Colonic mucosa (tissue), 4 donors: ENCODE results near the gene ZNF574. TPM values are rescaled to one million over a fixed set of nuclear protein-coding genes. Genes with fewer than 3 reads are reported as not detected.

ENCODE experiments used
- DNase-seq: peaks from one replicate; pipeline ENCODE4 v3.0.0-alpha.2; 2020
- H3K27ac ChIP-seq: fragments of 200-600 bp; one replicate; pipeline ENCODE4 v1.8.0; 2021
- H3K27me3 ChIP-seq: fragments of 200-600 bp; one replicate; pipeline ENCODE4 v1.8.0; 2021
- H3K36me3 ChIP-seq: fragments of 200-600 bp; one replicate; pipeline ENCODE4 v1.8.0; 2021
- H3K4me1 ChIP-seq: fragments of 200-600 bp; one replicate; pipeline ENCODE4 v1.8.0; 2021; ENCODE audit warnings: mild to moderate bottlenecking
- H3K4me3 ChIP-seq: fragments of 200-600 bp; one replicate; pipeline ENCODE4 v1.8.0; 2021
- H3K9ac ChIP-seq, 2 donors: one replicate each; pipeline ENCODE4 v1.7.0; 2013; ENCODE audit warnings: control low read depth in 2 of 2, low read depth in 2 of 2, low read length in 2 of 2
- H3K9me3 ChIP-seq: fragments of 200-600 bp; one replicate; pipeline ENCODE4 v1.8.0; 2021
- CTCF ChIP-seq: fragments of 200-600 bp; IDR thresholded peaks from one replicate; pipeline ENCODE4 v1.8.0; 2022; ENCODE audit warnings: antibody characterized with exemption, mild to moderate bottlenecking
- intact Hi-C: fragments of 100-400 bp; cut with DNase I; formaldehyde crosslinking; loops from one replicate; pipeline ENCODE4 v1.14.1; 2022
- total RNA-seq, 2 donors: library from RNA; stranded (reverse); fragmentation: NEBNext Ultra II Directional in 1 of 2; extraction: Animal tissue kit (Norgen Biotek cat#: 25700) in 1 of 2; gene quantifications; one replicate each; pipeline ENCODE4 v1.2.1, GENCODE V29; 2021
- donor health status: healthy.
- donor health status: DM: no; HTN: no; CAD: no.
- donor health status: DM: no; HTN: no; CAD: no.

Gene ZNF574
- total RNA-seq, 2 donors from 2014 or later, result 14.7 to 15.9 TPM

- intact Hi-C loops, result no loop called here
- Histone ChIP-seq H3K36me3 (no peaks in the 10 kb centered on the region), H3K27ac (no peak overlapping the region), H3K9ac (no peak overlapping the region), H3K4me3 (no peak overlapping the region), H3K9me3 (no peaks in the 10 kb centered on the region), H3K27me3 (no peaks in the 10 kb centered on the region), H3K4me1 (no peaks in the 10 kb centered on the region)
- no peak for TF ChIP-seq CTCF
- DNase-seq, result no peak
These were observed 22.7 kb upstream of the ZNF574 start for GRCh38 chr19:42053037-42053935.

GRCh38 chr19:42054205-42054604 is 21.8 kb upstream of the ZNF574 start:
- Histone ChIP-seq H3K27ac (no peak overlapping the region), H3K4me1 (no peaks in the 10 kb centered on the region), H3K36me3 (no peaks in the 10 kb centered on the region), H3K27me3 (no peaks in the 10 kb centered on the region), H3K9me3 (no peaks in the 10 kb centered on the region), H3K9ac (no peak overlapping the region), H3K4me3 (no peak overlapping the region)
- DNase-seq, result no peak
- TF ChIP-seq CTCF, result no peak
- intact Hi-C loops, result no loop called here

- intact Hi-C loops, result no loop called here
- Histone ChIP-seq H3K4me1 (no peaks in the 10 kb centered on the region), H3K9ac (no peak overlapping the region), H3K9me3 (no peaks in the 10 kb centered on the region), H3K4me3 (no peak overlapping the region), H3K27ac (no peak overlapping the region), H3K27me3 (no peaks in the 10 kb centered on the region), H3K36me3 (no peaks in the 10 kb centered on the region)
- no peak for DNase-seq
- no peak for TF ChIP-seq CTCF
These were observed 18.1 kb upstream of the ZNF574 start for GRCh38 chr19:42057846-42058245.

GRCh38 chr19:42059196-42059595 is 16.8 kb upstream of the ZNF574 start:
- TF ChIP-seq CTCF, result no peak

GRCh38 chr19:42060117-42060516 is 15.8 kb upstream of the ZNF574 start:
- Histone ChIP-seq H3K4me1 (no peaks in the 10 kb centered on the region), H3K27me3 (no peaks in the 10 kb centered on the region), H3K36me3 (no peaks in the 10 kb centered on the region), H3K9ac (no peak overlapping the region), H3K27ac (no peak overlapping the region), H3K9me3 (no peaks in the 10 kb centered on the region), H3K4me3 (no peak overlapping the region)
- no peak for TF ChIP-seq CTCF
- intact Hi-C loops, result no loop called here
- DNase-seq, result no peak

More at GRCh38 chr19:42059196-42059595, 16.8 kb upstream of the ZNF574 start:
- Histone ChIP-seq H3K4me1 (no peaks in the 10 kb centered on the region), H3K27ac (no peak overlapping the region), H3K36me3 (no peaks in the 10 kb centered on the region), H3K27me3 (no peaks in the 10 kb centered on the region), H3K4me3 (no peak overlapping the region), H3K9ac (no peak overlapping the region), H3K9me3 (no peaks in the 10 kb centered on the region)
- no peak for DNase-seq
- intact Hi-C loops, result no loop called here
